Measurements from ENCODE around the gene TEX261. TPM values are rescaled to one million over a fixed set of nuclear protein-coding genes. Genes with fewer than 3 reads are reported as not detected.

Gene TEX261
- total and polyA plus RNA-seq, 2 experiments from 2014 or later, result 5.7 to 17.5 TPM

DNA sequence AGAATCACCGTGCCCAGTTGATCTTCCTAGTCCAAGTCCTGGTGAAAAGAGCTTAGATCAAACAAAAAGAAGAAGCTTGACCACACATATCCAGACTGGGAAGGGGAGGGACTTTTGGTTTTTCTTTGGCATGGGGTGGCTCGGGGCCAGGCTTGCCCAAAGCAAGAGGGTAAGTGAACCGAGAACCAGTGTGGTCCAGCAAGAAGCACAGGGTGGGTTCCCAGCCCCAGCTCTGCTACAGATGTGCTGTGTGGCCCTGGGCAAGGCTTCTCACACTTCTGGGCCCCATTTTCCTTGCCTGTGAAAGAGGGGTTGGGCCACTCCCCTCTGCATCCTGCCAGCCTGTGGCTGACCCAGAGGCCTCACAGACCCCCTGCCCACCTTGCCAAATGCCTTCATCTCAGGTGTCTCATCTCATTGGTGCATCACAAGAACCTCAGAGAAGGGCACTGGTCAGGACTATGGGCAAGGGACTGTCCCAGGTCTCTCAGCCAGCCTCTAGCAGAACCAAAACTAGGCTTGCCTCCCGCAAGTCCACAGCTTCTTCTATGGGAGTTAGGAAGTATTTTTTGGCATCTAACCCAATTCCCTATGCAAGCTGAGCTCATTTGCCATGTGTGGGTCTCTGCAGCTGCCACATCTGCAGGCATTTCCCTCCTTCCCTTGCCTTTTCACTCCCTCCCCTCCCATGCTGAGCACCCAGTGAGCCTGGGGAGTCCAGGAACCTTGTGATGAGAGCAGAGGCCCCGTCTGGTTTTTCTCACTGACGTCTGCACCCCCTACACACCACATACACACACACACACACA lies 52.1 kb downstream of the TEX261 start (continued):
- TF ChIP-seq, protein P1, sequence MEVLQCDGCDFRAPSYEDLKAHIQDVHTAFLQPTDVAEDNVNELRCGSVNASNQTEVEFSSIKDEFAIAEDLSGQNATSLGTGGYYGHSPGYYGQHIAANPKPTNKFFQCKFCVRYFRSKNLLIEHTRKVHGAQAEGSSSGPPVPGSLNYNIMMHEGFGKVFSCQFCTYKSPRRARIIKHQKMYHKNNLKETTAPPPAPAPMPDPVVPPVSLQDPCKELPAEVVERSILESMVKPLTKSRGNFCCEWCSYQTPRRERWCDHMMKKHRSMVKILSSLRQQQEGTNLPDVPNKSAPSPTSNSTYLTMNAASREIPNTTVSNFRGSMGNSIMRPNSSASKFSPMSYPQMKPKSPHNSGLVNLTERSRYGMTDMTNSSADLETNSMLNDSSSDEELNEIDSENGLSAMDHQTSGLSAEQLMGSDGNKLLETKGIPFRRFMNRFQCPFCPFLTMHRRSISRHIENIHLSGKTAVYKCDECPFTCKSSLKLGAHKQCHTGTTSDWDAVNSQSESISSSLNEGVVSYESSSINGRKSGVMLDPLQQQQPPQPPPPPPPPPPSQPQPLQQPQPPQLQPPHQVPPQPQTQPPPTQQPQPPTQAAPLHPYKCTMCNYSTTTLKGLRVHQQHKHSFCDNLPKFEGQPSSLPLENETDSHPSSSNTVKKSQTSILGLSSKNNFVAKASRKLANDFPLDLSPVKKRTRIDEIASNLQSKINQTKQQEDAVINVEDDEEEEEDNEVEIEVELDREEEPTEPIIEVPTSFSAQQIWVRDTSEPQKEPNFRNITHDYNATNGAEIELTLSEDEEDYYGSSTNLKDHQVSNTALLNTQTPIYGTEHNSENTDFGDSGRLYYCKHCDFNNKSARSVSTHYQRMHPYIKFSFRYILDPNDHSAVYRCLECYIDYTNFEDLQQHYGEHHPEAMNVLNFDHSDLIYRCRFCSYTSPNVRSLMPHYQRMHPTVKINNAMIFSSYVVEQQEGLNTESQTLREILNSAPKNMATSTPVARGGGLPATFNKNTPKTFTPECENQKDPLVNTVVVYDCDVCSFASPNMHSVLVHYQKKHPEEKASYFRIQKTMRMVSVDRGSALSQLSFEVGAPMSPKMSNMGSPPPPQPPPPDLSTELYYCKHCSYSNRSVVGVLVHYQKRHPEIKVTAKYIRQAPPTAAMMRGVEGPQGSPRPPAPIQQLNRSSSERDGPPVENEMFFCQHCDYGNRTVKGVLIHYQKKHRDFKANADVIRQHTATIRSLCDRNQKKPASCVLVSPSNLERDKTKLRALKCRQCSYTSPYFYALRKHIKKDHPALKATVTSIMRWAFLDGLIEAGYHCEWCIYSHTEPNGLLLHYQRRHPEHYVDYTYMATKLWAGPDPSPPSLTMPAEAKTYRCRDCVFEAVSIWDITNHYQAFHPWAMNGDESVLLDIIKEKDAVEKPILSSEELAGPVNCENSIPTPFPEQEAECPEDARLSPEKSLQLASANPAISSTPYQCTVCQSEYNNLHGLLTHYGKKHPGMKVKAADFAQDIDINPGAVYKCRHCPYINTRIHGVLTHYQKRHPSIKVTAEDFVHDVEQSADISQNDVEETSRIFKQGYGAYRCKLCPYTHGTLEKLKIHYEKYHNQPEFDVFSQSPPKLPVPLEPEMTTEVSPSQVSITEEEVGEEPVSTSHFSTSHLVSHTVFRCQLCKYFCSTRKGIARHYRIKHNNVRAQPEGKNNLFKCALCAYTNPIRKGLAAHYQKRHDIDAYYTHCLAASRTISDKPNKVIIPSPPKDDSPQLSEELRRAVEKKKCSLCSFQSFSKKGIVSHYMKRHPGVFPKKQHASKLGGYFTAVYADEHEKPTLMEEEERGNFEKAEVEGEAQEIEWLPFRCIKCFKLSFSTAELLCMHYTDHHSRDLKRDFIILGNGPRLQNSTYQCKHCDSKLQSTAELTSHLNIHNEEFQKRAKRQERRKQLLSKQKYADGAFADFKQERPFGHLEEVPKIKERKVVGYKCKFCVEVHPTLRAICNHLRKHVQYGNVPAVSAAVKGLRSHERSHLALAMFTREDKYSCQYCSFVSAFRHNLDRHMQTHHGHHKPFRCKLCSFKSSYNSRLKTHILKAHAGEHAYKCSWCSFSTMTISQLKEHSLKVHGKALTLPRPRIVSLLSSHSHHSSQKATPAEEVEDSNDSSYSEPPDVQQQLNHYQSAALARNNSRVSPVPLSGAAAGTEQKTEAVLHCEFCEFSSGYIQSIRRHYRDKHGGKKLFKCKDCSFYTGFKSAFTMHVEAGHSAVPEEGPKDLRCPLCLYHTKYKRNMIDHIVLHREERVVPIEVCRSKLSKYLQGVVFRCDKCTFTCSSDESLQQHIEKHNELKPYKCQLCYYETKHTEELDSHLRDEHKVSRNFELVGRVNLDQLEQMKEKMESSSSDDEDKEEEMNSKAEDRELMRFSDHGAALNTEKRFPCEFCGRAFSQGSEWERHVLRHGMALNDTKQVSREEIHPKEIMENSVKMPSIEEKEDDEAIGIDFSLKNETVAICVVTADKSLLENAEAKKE (CRISPR knock-in tag; IDR thresholded peaks at IDR 0.05), result no peak
- TF ChIP-seq, protein P2, sequence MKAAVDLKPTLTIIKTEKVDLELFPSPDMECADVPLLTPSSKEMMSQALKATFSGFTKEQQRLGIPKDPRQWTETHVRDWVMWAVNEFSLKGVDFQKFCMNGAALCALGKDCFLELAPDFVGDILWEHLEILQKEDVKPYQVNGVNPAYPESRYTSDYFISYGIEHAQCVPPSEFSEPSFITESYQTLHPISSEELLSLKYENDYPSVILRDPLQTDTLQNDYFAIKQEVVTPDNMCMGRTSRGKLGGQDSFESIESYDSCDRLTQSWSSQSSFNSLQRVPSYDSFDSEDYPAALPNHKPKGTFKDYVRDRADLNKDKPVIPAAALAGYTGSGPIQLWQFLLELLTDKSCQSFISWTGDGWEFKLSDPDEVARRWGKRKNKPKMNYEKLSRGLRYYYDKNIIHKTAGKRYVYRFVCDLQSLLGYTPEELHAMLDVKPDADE (IDR thresholded peaks at IDR 0.05), result no peak
- TF ChIP-seq EZH2 (IDR thresholded peaks at IDR 0.05; ENCODE audit: low read depth, unreplicated experiment), result no peak
- TF ChIP-seq, protein P3, sequence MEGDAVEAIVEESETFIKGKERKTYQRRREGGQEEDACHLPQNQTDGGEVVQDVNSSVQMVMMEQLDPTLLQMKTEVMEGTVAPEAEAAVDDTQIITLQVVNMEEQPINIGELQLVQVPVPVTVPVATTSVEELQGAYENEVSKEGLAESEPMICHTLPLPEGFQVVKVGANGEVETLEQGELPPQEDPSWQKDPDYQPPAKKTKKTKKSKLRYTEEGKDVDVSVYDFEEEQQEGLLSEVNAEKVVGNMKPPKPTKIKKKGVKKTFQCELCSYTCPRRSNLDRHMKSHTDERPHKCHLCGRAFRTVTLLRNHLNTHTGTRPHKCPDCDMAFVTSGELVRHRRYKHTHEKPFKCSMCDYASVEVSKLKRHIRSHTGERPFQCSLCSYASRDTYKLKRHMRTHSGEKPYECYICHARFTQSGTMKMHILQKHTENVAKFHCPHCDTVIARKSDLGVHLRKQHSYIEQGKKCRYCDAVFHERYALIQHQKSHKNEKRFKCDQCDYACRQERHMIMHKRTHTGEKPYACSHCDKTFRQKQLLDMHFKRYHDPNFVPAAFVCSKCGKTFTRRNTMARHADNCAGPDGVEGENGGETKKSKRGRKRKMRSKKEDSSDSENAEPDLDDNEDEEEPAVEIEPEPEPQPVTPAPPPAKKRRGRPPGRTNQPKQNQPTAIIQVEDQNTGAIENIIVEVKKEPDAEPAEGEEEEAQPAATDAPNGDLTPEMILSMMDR (conservative IDR thresholded peaks at IDR 0.05; ENCODE audit: low read depth in 2 of 2), result no peak

DNA sequence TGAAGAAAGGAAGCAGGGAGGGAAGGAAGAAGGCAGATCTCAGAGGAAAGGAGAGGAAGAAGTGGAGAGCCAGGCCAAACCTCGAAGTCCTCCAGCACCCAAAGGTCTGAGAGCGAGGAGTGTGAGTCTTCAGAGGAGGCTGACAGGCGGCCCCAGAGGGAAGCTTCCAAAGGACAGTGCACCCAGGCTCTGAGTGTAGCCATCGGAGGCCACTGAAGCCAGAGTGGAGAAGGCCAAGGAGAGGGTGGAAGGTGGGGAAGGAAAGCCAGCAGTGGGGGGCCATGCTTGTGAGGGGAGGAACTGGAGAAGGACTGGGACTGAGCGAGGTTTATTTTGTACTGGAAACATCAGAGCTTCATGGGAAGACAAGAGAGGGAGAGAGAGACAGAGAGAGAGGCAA lies 53.0 kb downstream of the TEX261 start:
- peaks cover 35% of the 10 kb centered on the region for H3K4me1 Mint-ChIP-seq
- no peaks in the 10 kb centered on the region for H3K9me3 Mint-ChIP-seq
- peaks cover 60% of the 10 kb centered on the region for H3K27me3 Mint-ChIP-seq (ENCODE audit: insufficient read depth, low read depth, poor library complexity)
- Histone ChIP-seq H4K20me1 (replicated peaks; ENCODE audit: insufficient read depth) (no peaks in the 10 kb centered on the region), H3K4me3 (no peak overlapping the region), H3K79me2 (replicated peaks; ENCODE audit: insufficient read depth) (no peaks in the 10 kb centered on the region), H3K9me2 (ENCODE audit: insufficient read depth) (no peaks in the 10 kb centered on the region), H3F3A (replicated peaks; ENCODE audit: low read depth) (no peaks in the 10 kb centered on the region), H3K27ac (ENCODE audit: low read depth) (no peak overlapping the region), H3K4me1 (ENCODE audit: insufficient read depth) (peaks cover 21% of the 10 kb centered on the region), H3K4me2 (no peak overlapping the region), H2AFZ (no peak overlapping the region), H3K36me3 (ENCODE audit: insufficient read depth) (no peaks in the 10 kb centered on the region), H3K27me3 (ENCODE audit: insufficient read depth) (peaks cover 77% of the 10 kb centered on the region)
- no peaks in the 10 kb centered on the region for H3K36me3 Mint-ChIP-seq (ENCODE audit: low read depth)
- H3K27ac Mint-ChIP-seq, result no peak overlapping the region
- H3K4me3 Mint-ChIP-seq, result no peak overlapping the region
- no peak for TF ChIP-seq ZNF331 (CRISPR knock-in tag; IDR thresholded peaks at IDR 0.05; ENCODE audit: low read depth)
- TF ChIP-seq JUNB (IDR thresholded peaks at IDR 0.05; ENCODE audit: unreplicated experiment), result no peak
- no peak for TF ChIP-seq POLR2AphosphoS5 (IDR thresholded peaks at IDR 0.05; ENCODE audit: low read depth)
- TF ChIP-seq, protein P3 (conservative IDR thresholded peaks at IDR 0.05; ENCODE audit: low read depth in 2 of 2), result no peak
- no peak for TF ChIP-seq EZH2 (IDR thresholded peaks at IDR 0.05; ENCODE audit: low read depth, unreplicated experiment)
- TF ChIP-seq, protein P2 (IDR thresholded peaks at IDR 0.05), result no peak
- TF ChIP-seq CREB1 (CRISPR knock-in tag; IDR thresholded peaks at IDR 0.05; ENCODE audit: low read depth), result no peak
- no peak for TF ChIP-seq ZNF114 (CRISPR knock-in tag; IDR thresholded peaks at IDR 0.05)
- DNase-seq (ENCODE audit: low spot score) (no peak), ATAC-seq (no peak)

Measured in GM23338 (cell line).